HG03103 (cell line): Measurements from ENCODE around the gene IGF1R.

ENCODE experiments used
- ATAC-seq: cut with Tn5 transposase; IDR thresholded peaks from one replicate; pipeline ENCODE4 v1.9.1; 2021; ENCODE audit warnings: low read depth; ENCODE audit not compliant: unreplicated experiment

IGF1R gene

GRCh38 chr15:98767692-98768091 is 119.4 kb downstream of the IGF1R start:
- ATAC-seq: no peak

GRCh38 chr15:98769867-98770266 is 121.5 kb downstream of the IGF1R start:
- ATAC-seq: no peak

- ATAC-seq: no peak
These were observed 122.6 kb downstream of the IGF1R start for GRCh38 chr15:98770984-98771383.

- ATAC-seq: no peak
These were observed 123.2 kb downstream of the IGF1R start for GRCh38 chr15:98771541-98771940.

GRCh38 chr15:98772895-98773294 is 124.6 kb downstream of the IGF1R start:
- ATAC-seq: no peak

- no peak for ATAC-seq
These were observed 125.3 kb downstream of the IGF1R start for GRCh38 chr15:98773616-98774015.

GRCh38 chr15:98774756-98775497 is 126.6 kb downstream of the IGF1R start:
- no peak for ATAC-seq

- no peak for ATAC-seq
These were observed 127.3 kb downstream of the IGF1R start for GRCh38 chr15:98775498-98776230.

GRCh38 chr15:98776607-98777281 is 128.4 kb downstream of the IGF1R start:
- no peak for ATAC-seq

GRCh38 chr15:98777426-98777825 is 129.1 kb downstream of the IGF1R start:
- no peak for ATAC-seq

- ATAC-seq: no peak
These were observed 130.1 kb downstream of the IGF1R start for GRCh38 chr15:98778263-98778959.

- ATAC-seq: no peak
These were observed 130.6 kb downstream of the IGF1R start for GRCh38 chr15:98778960-98779359.

GRCh38 chr15:98779463-98780071 is 131.2 kb downstream of the IGF1R start:
- ATAC-seq: peak; percentile 87

- ATAC-seq: no peak
These were observed 133.5 kb downstream of the IGF1R start for GRCh38 chr15:98781838-98782237.

GRCh38 chr15:98782801-98783200 is 134.5 kb downstream of the IGF1R start:
- ATAC-seq: no peak

- ATAC-seq: no peak
These were observed 137.1 kb downstream of the IGF1R start for GRCh38 chr15:98785431-98785806.

GRCh38 chr15:98785807-98786621 is 137.7 kb downstream of the IGF1R start:
- ATAC-seq: peak; percentile 68

GRCh38 chr15:98786717-98787116 is 138.4 kb downstream of the IGF1R start:
- ATAC-seq: no peak

- ATAC-seq: no peak
These were observed 138.9 kb downstream of the IGF1R start for GRCh38 chr15:98787194-98787593.
